ENCODE results near the gene ZNF837. TPM values are rescaled to one million over a fixed set of nuclear protein-coding genes. Genes with fewer than 3 reads are reported as not detected.

Gene ZNF837
- total and polyA plus RNA-seq, 2 of the 13 experiments (the other 11 are each of a cell fraction or from before 2014, with no cell fraction given): 0.29 to 1.3 TPM

DNA sequence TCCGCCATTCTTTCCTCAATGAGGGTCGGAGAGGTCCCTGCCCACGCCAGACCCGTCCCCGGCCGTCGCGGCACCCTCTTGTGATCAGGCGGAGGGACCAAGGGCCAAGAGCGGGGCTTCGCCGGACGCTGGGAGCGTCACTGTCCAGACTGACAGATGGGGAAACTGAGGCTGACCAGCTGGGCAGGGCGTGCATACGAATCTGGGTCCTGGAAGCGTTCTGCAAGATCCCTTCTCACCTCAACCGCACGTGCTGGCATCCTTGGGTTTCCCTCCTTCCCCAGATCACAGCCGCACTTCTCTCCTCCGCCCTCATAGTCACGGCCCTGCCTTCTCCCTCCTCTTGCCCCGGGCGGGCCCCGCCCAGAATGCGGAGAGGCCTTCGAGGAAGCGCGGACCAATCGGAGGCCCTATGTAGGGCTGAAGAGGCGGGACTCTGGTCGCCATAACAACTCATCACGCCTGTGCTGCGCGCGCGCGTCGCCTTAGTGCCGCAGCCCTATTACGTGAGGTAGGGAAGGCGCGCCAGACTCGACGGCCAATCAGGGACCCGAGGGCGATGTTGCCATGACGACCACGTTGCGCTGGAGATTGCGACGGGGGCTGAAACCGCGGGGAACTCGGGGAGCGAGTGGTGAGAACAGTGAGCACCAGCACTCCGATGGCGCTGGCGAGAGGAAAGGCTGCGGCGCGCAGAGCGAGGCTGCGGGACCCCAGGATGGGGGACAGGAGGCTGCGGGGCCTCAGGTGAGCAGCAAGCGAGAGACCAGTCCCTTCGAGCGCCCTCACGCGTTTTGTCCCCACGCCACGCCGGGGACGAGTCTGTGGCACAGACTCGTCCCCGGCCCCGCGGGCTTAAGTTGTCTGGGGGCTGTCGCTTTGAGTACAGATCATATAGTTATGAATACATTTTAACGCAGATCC, 20.3 kb upstream of the ZNF837 start (continued):
- TF ChIP-seq BRCA1 (CRISPR knock-in tag; IDR thresholded peaks at IDR 0.05): no peak
- no peak for TF ChIP-seq ZNF34 (CRISPR knock-in tag; IDR thresholded peaks at IDR 0.05; ENCODE audit: borderline replicate concordance)
- 0 out of 4 replicates have a peak, but pooled peaks of 1 of the 2 experiments have one; percentile 16 for TF ChIP-seq KLF16 (CRISPR knock-in tag; IDR thresholded peaks at IDR 0.05)
- peak; percentile 81 for TF ChIP-seq RBFOX2 (IDR thresholded peaks at IDR 0.05; ENCODE audit: low read depth, low read length)
- TF ChIP-seq RFX3 (CRISPR knock-in tag; IDR thresholded peaks at IDR 0.05): peak; percentile 100
- TF ChIP-seq MTF2 (CRISPR knock-in tag; IDR thresholded peaks at IDR 0.05; ENCODE audit: borderline replicate concordance): no peak
- no peak for TF ChIP-seq ZNF549 (CRISPR knock-in tag; IDR thresholded peaks at IDR 0.05)
- TF ChIP-seq NR3C1 (CRISPR knock-in tag; IDR thresholded peaks at IDR 0.05): no peak
- TF ChIP-seq, protein P1, sequence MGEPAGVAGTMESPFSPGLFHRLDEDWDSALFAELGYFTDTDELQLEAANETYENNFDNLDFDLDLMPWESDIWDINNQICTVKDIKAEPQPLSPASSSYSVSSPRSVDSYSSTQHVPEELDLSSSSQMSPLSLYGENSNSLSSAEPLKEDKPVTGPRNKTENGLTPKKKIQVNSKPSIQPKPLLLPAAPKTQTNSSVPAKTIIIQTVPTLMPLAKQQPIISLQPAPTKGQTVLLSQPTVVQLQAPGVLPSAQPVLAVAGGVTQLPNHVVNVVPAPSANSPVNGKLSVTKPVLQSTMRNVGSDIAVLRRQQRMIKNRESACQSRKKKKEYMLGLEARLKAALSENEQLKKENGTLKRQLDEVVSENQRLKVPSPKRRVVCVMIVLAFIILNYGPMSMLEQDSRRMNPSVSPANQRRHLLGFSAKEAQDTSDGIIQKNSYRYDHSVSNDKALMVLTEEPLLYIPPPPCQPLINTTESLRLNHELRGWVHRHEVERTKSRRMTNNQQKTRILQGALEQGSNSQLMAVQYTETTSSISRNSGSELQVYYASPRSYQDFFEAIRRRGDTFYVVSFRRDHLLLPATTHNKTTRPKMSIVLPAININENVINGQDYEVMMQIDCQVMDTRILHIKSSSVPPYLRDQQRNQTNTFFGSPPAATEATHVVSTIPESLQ (CRISPR knock-in tag; conservative IDR thresholded peaks at IDR 0.05): no peak
- TF ChIP-seq, protein P2, sequence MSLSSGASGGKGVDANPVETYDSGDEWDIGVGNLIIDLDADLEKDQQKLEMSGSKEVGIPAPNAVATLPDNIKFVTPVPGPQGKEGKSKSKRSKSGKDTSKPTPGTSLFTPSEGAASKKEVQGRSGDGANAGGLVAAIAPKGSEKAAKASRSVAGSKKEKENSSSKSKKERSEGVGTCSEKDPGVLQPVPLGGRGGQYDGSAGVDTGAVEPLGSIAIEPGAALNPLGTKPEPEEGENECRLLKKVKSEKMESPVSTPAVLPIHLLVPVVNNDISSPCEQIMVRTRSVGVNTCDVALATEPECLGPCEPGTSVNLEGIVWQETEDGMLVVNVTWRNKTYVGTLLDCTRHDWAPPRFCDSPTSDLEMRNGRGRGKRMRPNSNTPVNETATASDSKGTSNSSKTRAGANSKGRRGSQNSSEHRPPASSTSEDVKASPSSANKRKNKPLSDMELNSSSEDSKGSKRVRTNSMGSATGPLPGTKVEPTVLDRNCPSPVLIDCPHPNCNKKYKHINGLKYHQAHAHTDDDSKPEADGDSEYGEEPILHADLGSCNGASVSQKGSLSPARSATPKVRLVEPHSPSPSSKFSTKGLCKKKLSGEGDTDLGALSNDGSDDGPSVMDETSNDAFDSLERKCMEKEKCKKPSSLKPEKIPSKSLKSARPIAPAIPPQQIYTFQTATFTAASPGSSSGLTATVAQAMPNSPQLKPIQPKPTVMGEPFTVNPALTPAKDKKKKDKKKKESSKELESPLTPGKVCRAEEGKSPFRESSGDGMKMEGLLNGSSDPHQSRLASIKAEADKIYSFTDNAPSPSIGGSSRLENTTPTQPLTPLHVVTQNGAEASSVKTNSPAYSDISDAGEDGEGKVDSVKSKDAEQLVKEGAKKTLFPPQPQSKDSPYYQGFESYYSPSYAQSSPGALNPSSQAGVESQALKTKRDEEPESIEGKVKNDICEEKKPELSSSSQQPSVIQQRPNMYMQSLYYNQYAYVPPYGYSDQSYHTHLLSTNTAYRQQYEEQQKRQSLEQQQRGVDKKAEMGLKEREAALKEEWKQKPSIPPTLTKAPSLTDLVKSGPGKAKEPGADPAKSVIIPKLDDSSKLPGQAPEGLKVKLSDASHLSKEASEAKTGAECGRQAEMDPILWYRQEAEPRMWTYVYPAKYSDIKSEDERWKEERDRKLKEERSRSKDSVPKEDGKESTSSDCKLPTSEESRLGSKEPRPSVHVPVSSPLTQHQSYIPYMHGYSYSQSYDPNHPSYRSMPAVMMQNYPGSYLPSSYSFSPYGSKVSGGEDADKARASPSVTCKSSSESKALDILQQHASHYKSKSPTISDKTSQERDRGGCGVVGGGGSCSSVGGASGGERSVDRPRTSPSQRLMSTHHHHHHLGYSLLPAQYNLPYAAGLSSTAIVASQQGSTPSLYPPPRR (CRISPR knock-in tag; IDR thresholded peaks at IDR 0.05; ENCODE audit: borderline replicate concordance): no peak
- peak; percentile 61; the same call in 1 of the 2 replicates for TF ChIP-seq MAZ (IDR thresholded peaks at IDR 0.05; ENCODE audit: borderline replicate concordance, low read depth, low read length)
- peak; percentile 51; the same call in 1 of the 2 replicates for TF ChIP-seq MAZ (CRISPR knock-in tag; IDR thresholded peaks at IDR 0.05; ENCODE audit: low read depth)
- no peak for TF ChIP-seq NONO (IDR thresholded peaks at IDR 0.05)
- peak; percentile 27 for TF ChIP-seq NONO (CRISPR knock-in tag; conservative IDR thresholded peaks at IDR 0.05)
- TF ChIP-seq, protein P3, sequence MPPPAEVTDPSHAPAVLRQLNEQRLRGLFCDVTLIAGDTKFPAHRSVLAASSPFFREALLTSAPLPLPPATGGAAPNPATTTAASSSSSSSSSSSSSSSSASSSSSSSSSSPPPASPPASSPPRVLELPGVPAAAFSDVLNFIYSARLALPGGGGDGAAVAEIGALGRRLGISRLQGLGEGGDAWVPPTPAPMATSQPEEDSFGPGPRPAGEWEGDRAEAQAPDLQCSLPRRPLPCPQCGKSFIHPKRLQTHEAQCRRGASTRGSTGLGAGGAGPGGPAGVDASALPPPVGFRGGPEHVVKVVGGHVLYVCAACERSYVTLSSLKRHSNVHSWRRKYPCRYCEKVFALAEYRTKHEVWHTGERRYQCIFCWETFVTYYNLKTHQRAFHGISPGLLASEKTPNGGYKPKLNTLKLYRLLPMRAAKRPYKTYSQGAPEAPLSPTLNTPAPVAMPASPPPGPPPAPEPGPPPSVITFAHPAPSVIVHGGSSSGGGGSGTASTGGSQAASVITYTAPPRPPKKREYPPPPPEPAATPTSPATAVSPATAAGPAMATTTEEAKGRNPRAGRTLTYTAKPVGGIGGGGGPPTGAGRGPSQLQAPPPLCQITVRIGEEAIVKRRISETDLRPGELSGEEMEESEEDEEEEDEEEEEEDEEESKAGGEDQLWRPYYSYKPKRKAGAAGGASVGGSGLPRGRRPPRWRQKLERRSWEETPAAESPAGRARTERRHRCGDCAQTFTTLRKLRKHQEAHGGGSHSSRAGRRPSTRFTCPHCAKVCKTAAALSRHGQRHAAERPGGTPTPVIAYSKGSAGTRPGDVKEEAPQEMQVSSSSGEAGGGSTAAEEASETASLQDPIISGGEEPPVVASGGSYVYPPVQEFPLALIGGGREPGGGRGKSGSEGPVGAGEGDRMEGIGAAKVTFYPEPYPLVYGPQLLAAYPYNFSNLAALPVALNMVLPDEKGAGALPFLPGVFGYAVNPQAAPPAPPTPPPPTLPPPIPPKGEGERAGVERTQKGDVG (CRISPR knock-in tag; IDR thresholded peaks at IDR 0.05; ENCODE audit: borderline replicate concordance): no peak
- no peak for TF ChIP-seq RARA (CRISPR knock-in tag; IDR thresholded peaks at IDR 0.05)
- peak; percentile 49; the same call in 1 of the 2 replicates for TF ChIP-seq SMAD9 (CRISPR knock-in tag; IDR thresholded peaks at IDR 0.05)
- TF ChIP-seq ZFP82 (CRISPR knock-in tag; IDR thresholded peaks at IDR 0.05; ENCODE audit: borderline replicate concordance): no peak; the same call in 1 of the 2 replicates
